A549 treated with ZK216348 at 1 μM for 4 hours (cell line): ENCODE measurements around the gene KMT5C. TPM values are rescaled to one million over a fixed set of nuclear protein-coding genes. Genes with fewer than 3 reads are reported as not detected.

Experiments
- total RNA-seq: library from RNA; stranded (reverse); fragments of 200-300 nt; extraction: Qiagen RNA extraction; gene quantifications from 5 replicates; pipeline ENCODE4 v1.2.3, GENCODE V29; 2022; ENCODE audit warnings: low read depth

The KMT5C gene
- 3.1 to 9.0 TPM (median 8.2 TPM) in 5 replicates for total RNA-seq

DNA sequence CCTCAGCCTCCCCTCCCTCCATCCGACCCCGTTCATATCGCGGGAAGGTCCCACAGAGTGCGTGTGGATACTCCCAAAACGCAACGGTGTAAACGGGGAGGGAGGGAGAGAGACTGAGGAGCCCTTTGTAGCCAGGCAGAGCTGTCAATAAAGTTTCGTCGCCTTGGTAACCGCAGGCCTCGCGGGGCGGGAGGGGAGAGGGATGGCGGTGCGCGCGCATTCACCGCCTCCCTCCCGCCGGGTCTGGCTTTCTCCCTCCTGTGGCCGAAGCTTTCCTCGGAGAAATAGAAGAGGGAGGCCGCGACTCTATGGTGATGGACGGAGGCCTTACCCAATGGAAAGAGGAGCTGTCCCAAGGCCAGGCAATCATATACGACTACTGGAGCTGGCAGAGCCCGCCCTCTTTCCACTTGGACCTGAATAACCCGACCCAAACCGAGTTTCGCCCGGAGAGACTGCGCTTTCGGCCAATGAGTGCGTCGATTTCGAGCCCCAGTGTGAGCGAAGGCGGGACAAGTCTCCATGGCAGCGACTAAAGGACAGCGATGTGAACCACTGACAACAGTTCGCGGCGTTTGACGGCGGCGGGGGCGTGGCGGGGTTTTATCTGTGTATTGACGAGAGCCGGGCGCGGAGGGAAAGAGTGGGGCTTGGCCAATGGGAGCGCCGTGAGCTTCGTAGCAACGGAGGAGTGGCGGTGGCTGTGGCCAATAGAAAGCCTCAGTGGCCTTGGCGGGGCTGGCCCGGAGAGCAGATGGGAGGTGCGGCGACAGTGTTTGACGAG, at the start of gene KMT5C:
Gene KMT5C, plus strand, starts transcription at position 772 of the 784 bp plus-strand sequence. CDS start 2,061 bp downstream, outside the sequence.

DNA sequence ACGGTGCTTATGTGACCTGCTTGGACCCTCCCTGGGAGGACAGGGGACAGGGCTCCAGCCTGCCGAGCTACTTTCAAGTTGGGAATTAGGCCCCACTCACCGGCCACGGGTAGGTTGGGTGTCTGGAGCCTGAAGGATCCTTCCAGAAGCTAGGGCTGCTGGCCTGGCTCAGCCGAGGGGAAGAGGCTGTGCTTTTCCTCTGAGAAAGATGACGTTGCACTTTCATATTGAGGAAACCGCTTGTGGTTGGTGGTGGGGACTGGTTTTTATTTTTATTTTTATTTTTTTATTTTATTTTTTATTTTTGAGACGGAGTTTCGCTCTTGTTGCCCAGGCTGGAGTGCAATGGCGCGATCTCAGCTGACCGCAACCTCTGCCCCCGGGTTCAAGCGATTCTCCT, 14.5 kb upstream of the KMT5C start, which contains the start of gene TMEM150B:
Gene TMEM150B, minus strand, starts transcription at position 170 of the 400 bp plus-strand sequence. CDS start 4,305 bp downstream, outside the sequence.

DNA sequence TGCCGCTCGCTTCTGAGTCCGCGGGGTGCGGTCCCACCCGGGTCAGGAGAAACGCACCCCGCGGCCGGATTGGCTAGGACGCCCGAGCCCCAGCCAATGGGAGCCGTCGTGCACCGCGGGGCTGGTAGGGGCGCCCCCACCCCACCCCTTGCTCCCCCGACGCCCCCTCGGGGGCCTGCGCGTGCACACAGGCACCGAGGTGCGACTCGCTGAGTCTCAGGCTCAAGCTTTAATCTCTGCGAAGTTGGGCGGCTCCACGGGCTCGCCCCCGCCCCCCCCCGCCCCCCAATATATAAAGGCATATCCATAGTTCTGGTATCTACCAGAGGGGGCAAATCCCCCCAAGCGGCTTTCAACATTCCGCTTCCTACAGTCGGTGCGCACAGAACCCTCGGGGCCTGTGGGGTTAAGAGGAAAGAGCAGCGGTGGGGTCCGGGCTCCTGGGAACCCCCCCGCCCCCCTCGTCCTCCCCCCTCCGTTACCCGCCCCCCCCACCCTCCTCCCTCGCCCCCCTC, 15.1 kb downstream of the KMT5C start, which contains the start of gene COX6B2:
Gene COX6B2, minus strand, starts transcription at position 22 of the 515 bp plus-strand sequence. CDS start 198 bp downstream, outside the sequence.

DNA sequence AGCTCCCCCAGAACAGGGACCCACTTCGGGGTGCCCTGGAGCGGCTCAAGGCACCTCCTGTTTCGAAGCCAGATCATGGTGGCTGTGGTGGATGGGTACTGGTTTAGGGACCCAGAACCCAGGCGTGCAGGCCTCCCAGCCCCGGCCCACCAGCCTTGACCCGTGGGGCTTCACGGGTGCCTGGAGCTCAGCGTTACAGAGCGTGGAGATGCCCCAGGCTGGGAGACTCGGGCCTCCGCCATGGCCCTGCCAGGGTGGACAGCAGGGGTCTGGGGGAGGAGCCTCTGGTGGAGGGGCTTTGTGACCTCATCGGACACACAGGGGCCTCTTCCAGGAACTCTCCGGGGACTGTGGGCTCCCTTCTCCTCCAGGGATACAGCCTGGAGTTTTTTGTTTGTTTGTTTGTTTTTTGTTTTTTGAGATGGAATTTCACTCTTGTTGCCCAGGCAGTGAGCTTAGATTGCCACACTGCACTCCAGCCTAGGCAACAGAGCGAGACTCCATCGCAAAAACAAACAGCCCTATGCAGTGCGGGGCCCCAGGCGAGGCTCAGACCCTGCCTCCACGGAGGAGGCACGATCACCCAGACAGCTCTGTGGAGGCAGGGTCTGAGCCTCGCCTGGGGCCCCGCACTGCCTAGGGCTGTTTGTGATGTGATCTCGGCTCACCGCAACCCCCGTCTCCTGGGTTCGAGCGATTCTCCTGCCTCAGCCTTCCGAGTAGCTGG, 23.5 kb downstream of the KMT5C start, which contains the start of gene GARIN5B:
Gene GARIN5B, minus strand, starts transcription at position 271 of the 727 bp plus-strand sequence. Its CDS starts 194 bp downstream, at position 77.

DNA sequence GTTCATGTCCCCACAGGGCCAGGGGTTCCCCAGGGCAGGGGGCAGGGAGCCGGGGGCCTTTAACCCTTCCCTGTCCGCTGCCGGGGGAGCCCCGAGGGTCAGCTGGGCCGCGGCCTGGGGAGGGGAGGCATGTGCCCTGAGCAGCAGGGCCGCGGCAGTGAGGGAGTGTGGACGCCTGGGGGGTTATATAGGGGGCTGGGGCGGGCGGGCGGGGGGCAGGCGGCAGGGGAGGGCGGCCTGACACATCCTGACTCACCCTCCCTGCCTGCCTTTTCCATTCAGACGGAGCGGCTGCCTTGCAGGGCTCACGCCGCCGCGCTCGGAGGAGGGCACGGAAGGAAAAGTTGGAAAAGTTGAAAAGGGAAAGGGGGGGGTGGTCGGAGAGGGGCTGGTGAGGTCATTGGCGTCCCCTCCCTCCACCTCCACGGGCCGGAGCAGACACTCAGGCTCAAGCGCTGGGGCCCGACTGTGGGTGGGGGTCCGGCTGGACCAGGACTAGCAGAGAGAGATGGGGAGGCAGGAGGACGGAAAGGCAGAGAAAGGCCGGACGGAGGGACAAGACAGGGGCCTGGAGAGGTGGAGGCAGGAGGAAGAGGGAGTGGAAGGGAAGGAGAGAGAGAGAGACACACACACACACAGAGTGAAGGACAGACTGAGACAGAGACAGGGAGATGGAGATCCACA, 30.8 kb downstream of the KMT5C start, which contains the start of gene IL11:
Gene IL11, minus strand, starts transcription at position 159 of the 684 bp plus-strand sequence. Its CDS starts 153 bp downstream, at position 6.

DNA sequence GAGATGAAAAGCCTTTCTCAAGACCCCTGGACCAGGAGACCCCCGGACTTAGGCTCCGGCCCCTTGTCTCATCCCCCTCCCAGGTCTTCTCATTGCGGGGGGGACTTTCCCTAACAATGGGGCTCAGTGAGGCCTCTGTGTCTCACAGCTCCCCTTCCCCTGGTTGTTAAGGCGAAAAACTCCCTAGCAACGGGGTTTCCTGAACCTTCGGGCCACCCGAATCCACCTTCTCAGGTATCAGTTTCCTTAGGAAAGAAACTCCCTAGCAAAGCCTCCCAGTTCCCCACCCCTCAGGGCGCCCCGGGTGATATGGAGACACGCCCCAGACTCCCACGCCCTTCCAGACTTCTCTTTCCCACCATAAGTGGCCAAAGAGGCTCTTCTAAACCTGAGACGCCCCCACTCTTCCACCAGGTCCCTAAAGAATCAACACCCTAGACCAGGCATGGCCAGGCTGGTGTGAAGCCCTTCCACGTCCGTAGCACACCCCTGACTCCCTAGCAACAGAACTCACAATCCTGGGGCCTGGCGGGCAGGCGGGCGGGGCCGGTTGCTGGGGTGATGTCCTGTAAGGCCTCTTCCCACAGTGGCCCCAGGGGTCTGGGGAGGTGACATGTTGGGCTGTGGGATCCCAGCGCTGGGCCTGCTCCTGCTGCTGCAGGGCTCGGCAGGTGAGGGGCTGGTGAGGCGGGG, 36.7 kb downstream of the KMT5C start, which contains the start of gene TMEM190:
Gene TMEM190, plus strand, starts transcription at position 586 of the 693 bp plus-strand sequence. Its CDS starts 28 bp downstream, at position 614.

DNA sequence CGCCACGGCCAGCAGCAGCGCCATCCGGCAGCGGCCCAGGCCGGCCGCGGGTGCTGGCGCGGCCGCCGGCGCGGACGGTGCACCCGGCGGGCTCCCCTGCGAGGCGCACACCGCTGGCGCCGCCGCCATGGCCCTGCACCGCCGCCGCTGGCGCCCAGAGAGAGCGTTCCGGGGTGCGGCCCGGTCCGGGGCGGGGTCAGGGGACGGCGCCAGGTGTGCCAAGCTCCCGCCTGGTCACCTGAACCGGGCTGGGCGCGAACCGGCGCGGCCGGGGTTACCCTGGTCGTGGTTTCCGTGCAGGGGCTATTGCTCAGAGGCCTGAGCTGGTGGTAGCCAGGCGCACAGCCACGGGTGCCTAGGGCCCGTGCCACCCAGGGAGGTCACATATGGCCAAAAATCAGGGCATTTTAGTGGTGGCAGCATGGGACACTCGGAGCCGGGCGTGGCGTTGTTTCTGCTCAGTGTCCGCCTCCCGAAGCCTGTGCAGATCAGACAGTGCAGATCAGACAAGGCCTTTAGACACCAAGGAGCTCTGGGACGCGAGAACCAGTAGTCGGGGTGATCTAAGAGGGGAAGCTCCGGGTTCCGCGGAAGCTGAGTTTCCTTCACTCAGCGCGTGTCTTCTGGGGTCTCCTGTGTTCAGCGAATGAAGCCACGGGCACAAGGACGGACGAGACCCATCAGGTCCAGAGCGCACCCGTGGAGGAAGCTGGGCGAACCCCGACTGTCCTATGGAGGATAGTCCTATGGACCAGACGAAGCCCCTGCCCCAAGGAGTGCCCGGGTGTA, 44.6 kb downstream of the KMT5C start, which contains the start of gene TMEM238:
Gene TMEM238, minus strand, starts transcription at position 162 of the 789 bp plus-strand sequence. Its CDS starts 33 bp downstream, at position 129.

DNA sequence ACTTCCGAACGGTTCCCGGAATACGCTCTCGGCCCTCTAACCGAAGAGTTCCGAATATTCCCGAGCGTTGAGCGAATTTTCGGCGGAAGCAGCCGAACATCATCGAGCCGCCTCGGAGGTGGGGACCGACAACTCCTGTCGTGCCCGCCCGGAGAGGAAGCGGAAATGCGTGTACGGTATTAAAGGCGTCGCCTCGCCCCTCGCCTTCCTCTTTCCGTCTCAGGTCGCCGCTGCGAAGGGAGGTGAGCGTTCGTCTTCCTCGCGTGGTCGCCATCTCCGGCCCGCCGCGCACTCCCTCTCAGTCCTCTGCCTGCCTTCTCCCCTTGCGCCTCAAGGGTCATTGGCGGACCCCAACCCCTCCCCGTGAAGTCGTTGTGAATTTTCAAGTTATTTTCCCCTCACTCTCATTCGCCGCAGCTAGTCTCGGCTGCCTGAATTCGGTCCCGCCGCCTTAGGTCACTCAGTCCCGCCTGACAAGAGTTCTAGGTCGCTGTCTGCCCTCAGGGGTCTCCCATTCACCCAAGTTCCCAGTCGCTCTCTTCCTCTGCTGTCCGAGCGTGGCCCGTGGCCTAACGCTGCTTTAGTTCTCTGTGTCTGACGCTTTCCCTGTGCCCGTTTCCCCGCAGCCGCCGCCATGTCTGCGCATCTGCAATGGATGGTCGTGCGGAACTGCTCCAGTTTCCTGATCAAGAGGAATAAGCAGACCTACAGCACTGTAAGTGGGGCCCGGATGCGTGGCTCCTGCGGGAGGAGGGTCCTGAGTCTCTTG, 46.2 kb downstream of the KMT5C start, which contains the start of gene RPL28:
Gene RPL28, plus strand, starts transcription at position 209 of the 769 bp plus-strand sequence. Its CDS starts 426 bp downstream, at position 635.

Other genes starting within 250 kb of the KMT5C start
- 52.2 to 99.2 TPM (median 86.1 TPM) in 5 replicates for gene PPP1R12C, start 222.2 kb upstream of the KMT5C start, total RNA-seq
- 96.6 to 145 TPM (median 141 TPM) in 5 replicates for gene TNNT1, start 190.7 kb upstream of the KMT5C start, total RNA-seq
- 6.6 to 13.4 TPM (median 7.0 TPM) in 5 replicates for gene TNNI3, start 182.1 kb upstream of the KMT5C start, total RNA-seq
- gene DNAAF3, start 173.3 kb upstream of the KMT5C start, total RNA-seq, result 3.1 to 6.7 TPM (median 5.6 TPM) in 5 replicates
- 2.7 to 4.4 TPM (median 3.1 TPM) in 5 replicates for gene SYT5, start 159.6 kb upstream of the KMT5C start, total RNA-seq
- gene PTPRH, start 130.4 kb upstream of the KMT5C start, total RNA-seq, result 3.6 to 6.0 TPM (median 4.0 TPM) in 5 replicates
- gene TMEM86B, start 111.1 kb upstream of the KMT5C start, total RNA-seq, result 2.2 to 5.4 TPM (median 4.8 TPM) in 5 replicates
- gene PPP6R1, start 80.9 kb upstream of the KMT5C start, total RNA-seq, result 64.6 to 131 TPM (median 118 TPM) in 5 replicates
- 122 to 147 TPM (median 138 TPM) in 5 replicates for gene HSPBP1, start 59.8 kb upstream of the KMT5C start, total RNA-seq
- gene BRSK1, start 55.9 kb upstream of the KMT5C start, total RNA-seq, result 3.2 to 5.1 TPM (median 4.6 TPM) in 5 replicates
- not detected in 5 replicates for gene TMEM150B, start 14.5 kb upstream of the KMT5C start, total RNA-seq
- 1.2 to 7.0 TPM (median 1.4 TPM) in 5 replicates for gene COX6B2, start 14.8 kb downstream of the KMT5C start, total RNA-seq
- 0.11 to 0.42 TPM (median 0.18 TPM) in 4 of 5 replicates, not detected in the other for gene GARIN5B, start 23.4 kb downstream of the KMT5C start, total RNA-seq
- 20.8 to 42.0 TPM (median 26.5 TPM) in 5 replicates for gene IL11, start 30.6 kb downstream of the KMT5C start, total RNA-seq
- 1.2 to 2.3 TPM (median 1.3 TPM) in 5 replicates for gene TMEM190, start 37.0 kb downstream of the KMT5C start, total RNA-seq
- gene TMEM238, start 44.4 kb downstream of the KMT5C start, total RNA-seq, result 2.3 to 14.6 TPM (median 11.3 TPM) in 5 replicates
- 2,333 to 3,419 TPM (median 2,681 TPM) in 5 replicates for gene RPL28, start 46.1 kb downstream of the KMT5C start, total RNA-seq
- 317 to 626 TPM (median 479 TPM) in 5 replicates for gene UBE2S, start 67.9 kb downstream of the KMT5C start, total RNA-seq
- gene SHISA7, start 103.4 kb downstream of the KMT5C start, total RNA-seq, result not detected in 5 replicates
- gene ISOC2, start 121.8 kb downstream of the KMT5C start, total RNA-seq, result 36.3 to 64.0 TPM (median 58.6 TPM) in 5 replicates
- not detected in 5 replicates for gene C19orf85, start 124.9 kb downstream of the KMT5C start, total RNA-seq
- gene ZNF628, start 136.7 kb downstream of the KMT5C start, total RNA-seq, result 2.7 to 8.8 TPM (median 6.9 TPM) in 5 replicates
- gene NAT14, start 145.3 kb downstream of the KMT5C start, total RNA-seq, result 32.8 to 59.9 TPM (median 49.9 TPM) in 5 replicates
- gene SSC5D, start 148.6 kb downstream of the KMT5C start, total RNA-seq, result 0.69 to 1.2 TPM (median 0.82 TPM) in 5 replicates
- gene SBK2, start 197.3 kb downstream of the KMT5C start, total RNA-seq, result 0.61 to 2.5 TPM (median 2.0 TPM) in 5 replicates
- gene SBK3, start 205.7 kb downstream of the KMT5C start, total RNA-seq, result 0.44 to 1.5 TPM (median 1.5 TPM) in 5 replicates
- gene ZNF579, start 241.0 kb downstream of the KMT5C start, total RNA-seq, result 14.9 to 40.1 TPM (median 32.3 TPM) in 5 replicates